Heart left ventricle (tissue), 13 donors: ENCODE results near the gene PASK.

ENCODE experiments used
- POLR2A ChIP-seq, 2 donors: fragments of 450-650 bp; IDR thresholded peaks; one replicate each; pipeline ENCODE4 v1.6.1; 2017; ENCODE audit warnings: antibody characterized with exemption in 2 of 2, mild to moderate bottlenecking in 2 of 2, moderate library complexity in 2 of 2
- TF ChIP-seq, protein P1 (sequence below), 12 donors: fragments of 200-600 bp; sonication (generic) in 4 of 12; IDR thresholded peaks; one replicate each; pipeline versions ENCODE4 v1.5.0 to v1.8.0; 2018 to 2022; ENCODE audit warnings: antibody characterized with exemption in 12 of 12, mild to moderate bottlenecking in 5 of 12
- donor health status: ischemic (EF 13 %, LVEDD 7.1; RV severe dilation, severe dysfunction).
- donor health status: DM: no; HTN: yes; CAD: no.
- donor health status: DM: no; HTN: no; CAD: no.
- donor health status: ischemic (EF 25% LVEDD 6.9; RV normal size, moderate dysfunction).
- donor health status: ischemic (EF 25% LVEDD 5.7; RV mildly dilated, moderate dysfunction).
- donor health status: ischemic (EF 35%, LVEDD 5.7; RV mildly dilated, moderate dysfunction).
- donor health status: nonischemic (EF 11% LVEDD 7.7; RV severe dilation, severe dysfunction).
- donor health status: DM: yes; HTN: yes; CAD: no.
- donor health status: PGD.
- donor health status: ischemic (EF 29% LVEDD 5.4; RV normal size, mild dysfunction).
- donor health status: nonischemic (EF 23%, LVEDD 6.1; RV moderate dilation, normal function).

DNA sequence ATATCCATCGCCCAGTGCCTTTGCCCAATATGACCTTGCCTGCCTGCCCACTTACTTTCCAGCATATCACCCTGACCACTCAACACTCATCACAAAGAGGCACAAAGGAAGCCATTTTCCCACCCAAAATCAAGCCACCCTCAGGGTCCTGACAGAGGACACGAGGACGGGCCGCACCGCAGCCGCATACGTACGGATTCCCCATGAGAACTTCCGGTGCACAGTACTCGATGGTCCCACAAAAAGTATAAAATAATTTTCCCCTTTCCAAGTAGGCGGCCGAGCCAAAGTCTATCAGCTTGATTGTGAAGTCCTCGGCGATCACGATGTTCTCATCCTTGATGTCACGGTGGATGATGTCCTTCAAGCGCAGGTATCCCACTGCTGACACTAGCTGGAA lies 37.2 kb downstream of the PASK start:
- TF ChIP-seq, protein P1, sequence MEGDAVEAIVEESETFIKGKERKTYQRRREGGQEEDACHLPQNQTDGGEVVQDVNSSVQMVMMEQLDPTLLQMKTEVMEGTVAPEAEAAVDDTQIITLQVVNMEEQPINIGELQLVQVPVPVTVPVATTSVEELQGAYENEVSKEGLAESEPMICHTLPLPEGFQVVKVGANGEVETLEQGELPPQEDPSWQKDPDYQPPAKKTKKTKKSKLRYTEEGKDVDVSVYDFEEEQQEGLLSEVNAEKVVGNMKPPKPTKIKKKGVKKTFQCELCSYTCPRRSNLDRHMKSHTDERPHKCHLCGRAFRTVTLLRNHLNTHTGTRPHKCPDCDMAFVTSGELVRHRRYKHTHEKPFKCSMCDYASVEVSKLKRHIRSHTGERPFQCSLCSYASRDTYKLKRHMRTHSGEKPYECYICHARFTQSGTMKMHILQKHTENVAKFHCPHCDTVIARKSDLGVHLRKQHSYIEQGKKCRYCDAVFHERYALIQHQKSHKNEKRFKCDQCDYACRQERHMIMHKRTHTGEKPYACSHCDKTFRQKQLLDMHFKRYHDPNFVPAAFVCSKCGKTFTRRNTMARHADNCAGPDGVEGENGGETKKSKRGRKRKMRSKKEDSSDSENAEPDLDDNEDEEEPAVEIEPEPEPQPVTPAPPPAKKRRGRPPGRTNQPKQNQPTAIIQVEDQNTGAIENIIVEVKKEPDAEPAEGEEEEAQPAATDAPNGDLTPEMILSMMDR (IDR thresholded peaks at IDR 0.05) = no peak
- TF ChIP-seq POLR2A (IDR thresholded peaks at IDR 0.05) = no peak
